IPS DF 19.7 (cell line): ENCODE results near the gene SLC1A3.

ENCODE experiments used
- DNase-seq: peaks from one replicate; pipeline ENCODE4 v3.0.0-alpha.2; 2013; ENCODE audit warnings: low read depth, low spot score

The SLC1A3 gene

DNA sequence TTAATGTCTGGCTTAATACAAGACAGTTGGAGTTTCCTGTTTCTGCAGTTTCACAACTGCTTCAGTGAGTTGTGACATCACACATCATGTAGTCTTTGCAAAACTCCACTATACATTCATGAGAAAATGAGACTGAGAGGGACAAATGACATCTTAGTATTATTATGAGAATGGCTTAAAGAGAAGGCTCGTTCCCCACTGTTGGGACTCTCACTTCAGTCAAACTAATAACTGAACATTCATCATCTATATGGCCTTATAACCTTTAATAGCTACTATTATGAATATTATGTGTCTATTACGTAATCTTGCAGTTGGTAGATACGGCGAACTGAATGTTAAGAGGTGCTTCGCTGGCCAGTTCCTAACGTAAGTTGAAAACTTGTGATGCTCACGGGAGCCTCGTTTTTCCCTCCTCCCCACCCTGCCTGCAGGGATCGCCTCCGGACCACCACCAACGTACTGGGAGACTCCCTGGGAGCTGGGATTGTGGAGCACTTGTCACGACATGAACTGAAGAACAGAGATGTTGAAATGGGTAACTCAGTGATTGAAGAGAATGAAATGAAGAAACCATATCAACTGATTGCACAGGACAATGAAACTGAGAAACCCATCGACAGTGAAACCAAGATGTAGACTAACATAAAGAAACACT lies 79.4 kb downstream of the SLC1A3 start:
- no peak for DNase-seq

DNA sequence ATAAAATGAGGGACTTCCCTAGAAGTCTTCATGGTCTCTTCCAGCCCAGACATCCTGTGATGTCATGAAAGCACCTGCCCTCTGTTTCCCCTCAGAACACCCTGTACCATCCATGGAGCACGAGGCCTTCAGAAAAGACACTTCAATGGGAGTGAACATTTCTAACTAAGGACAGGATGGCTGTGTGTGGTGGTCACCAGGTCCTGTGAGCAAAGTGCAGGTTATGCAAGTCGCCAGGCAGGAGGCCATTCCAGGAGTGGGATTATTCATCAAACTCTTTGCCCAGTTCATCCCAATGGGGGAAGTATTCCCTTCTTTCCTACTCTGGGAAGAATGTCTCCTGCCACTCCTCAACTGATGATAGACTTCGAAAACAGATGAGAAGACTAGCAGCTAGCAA lies 80.5 kb downstream of the SLC1A3 start:
- no peak for DNase-seq

DNA sequence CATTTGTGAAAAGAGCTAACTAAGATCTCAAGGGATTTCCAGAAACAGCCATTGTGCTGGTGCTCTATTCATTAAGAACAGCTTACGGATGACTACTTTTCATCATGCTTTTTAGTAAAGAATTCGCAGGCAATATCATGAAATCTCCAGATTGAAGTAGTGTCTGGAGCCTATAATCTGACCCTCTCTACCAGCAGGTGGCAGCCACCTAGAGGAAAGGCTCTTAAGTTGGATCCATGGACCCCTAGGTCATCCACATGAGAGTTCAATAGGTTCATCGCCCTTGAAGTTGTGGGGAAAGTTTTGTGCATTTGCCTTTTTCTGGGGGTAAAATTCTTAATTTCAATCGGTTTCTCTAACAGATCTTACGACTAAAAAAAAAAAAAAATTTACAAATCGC lies 82.3 kb downstream of the SLC1A3 start:
- DNase-seq = no peak

DNA sequence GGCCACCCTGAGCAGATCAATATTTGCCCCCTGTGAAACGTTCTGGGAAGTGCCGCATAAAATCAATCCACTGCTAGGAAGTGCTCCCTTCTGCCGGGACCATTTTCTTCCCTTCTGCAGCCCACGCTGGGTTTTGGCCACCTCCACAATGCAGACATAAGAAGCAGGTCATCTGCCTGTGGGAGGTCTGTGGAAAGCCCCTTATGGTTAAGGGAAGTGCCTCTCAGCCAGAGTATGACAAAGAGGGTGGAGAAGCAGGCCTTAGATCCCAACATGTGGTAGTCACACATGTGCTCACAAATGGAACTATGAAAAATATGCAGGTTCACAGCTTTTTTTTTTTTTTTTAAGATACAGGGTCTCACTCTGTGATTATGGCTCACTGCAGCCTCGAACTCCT lies 82.8 kb downstream of the SLC1A3 start:
- DNase-seq = no peak

DNA sequence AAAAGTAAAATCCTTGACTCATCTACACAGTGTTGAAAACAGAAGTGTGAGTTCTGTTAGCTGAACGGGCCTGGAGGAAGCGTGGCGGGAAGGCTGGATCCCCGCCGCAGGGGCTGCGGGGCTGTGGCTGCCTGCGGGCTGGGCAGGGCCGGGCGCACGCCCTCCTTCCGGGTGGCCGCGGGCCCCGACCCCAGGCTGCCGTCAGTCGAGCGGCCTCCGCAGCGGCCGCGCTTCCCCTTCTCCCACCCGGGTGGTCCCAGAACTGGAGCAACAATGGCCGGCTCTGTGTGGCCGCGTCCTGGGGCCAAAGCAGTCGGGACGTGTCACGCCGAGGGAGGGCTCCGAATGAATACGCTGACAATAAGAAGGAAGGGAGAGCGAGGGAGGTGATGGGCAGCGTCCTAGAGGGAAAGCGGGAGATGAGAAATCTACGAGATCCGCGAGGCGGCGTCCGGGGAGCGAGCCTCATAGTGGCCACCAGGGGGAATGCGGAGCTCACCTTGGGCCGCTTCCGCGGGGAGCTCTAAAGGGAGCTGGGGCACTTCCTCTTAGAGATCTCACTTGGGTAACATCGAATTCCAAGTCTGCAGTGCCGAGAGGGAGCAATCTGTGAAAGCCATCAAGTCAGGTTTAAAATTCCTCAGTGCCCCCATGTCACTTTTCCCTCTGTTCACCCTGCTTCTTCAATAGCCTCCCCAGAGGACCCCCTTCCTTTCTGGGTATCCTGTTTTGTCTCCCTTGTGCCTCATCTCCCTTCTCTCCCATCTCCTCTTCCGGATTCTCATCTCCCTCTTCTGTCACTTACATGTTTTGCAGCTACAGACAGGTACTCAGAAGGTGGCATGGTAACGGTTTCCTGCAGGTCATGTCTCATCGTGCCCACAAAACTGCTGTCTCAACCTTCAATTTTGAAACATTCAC lies 83.9 kb downstream of the SLC1A3 start:
- peak; percentile 72 for DNase-seq

DNA sequence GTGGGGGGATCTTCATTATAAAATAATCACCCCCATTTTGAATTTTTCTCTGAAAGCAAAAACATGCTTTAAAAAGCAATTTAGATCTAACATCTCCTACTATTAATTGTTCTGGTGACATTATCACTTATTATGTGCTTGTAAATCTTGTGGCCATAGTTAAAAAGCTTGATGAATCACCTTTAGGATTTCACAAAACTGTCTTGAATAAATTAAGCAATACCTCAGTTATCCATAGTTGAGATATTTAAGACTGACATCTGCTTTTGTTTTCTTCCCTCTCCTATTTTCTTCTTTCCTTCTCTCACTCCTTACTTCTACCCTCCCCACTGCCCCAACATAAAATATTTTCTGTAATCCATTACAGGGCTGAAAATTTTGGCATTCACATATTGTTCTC lies 84.8 kb downstream of the SLC1A3 start:
- no peak for DNase-seq

DNA sequence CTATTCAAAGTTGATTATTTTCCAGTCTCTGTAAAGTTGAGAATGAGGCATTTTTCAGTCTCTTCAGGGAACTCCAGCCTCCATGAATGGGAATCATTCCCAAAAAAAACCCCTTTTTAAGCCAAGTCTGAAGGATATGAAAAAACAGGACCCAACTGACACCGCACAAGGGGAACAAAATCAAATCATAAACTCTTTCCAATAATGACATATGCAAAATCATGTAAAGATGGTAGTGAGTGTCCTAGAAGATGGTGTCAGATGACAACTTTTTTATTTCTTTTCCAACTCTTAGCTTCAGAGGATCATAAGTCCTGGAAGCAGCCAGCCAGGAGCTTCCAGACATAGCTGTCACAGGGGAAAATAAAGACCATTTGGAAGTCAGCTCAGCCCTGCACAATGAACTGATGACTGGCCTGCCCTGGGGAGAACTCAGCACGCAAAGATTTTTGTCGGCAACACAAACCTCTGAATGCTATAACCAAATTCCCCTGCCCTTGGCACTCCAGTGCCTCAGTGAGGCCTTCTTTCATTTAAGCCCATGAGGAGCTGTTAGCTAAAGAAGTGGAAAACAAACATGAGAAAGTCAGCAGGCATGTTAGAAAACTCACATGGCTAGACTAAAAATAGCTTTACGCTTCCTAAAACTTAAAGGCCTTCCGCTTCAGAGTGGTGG lies 85.4 kb downstream of the SLC1A3 start:
- no peak for DNase-seq

DNA sequence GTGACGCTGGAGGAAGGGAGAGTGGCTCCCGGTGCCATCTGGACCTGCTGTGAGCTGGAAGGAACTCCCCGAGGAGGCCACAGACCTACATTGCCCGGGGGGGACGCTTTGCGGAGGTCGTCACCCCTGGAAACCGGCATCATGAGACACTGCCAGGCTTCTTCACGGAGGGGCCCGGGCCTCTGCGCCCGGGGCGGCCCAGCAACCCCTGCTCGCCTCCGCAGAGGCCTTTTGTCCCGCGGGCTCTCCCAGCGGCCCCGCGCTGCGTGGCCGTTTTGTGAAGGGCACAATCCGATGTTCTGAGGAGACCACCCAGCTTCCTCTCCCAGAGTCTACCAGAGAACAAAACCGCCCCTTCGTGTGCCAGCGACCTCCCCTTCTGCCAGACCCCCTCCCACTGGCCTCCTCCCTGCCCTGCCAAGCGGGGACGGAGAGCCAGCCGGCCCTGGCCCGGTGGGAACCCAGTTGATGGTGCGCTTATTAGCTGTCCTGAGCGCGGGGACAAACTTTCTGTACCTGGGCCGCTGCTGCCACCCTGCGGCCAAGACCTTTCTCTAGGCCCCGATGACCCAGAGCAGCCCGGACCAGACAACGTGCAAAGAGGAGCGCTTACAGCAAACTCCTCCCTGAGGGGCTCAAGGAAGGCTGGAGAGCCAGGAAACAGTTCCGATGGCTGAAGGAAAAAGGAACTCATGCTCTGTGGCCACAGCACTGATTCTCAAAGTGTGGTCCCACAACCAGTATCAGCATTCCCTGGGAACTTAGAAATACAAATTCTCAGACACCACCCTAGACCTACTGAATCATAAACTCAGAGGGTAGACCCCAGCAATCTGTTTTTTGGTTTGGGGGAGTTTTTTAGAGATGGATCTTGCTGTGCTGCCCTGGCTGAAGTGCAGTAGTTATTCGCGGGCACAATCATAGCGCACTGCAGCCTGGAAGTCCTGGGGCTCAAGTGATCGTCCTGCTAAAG lies 86.7 kb downstream of the SLC1A3 start:
- no peak for DNase-seq

DNA sequence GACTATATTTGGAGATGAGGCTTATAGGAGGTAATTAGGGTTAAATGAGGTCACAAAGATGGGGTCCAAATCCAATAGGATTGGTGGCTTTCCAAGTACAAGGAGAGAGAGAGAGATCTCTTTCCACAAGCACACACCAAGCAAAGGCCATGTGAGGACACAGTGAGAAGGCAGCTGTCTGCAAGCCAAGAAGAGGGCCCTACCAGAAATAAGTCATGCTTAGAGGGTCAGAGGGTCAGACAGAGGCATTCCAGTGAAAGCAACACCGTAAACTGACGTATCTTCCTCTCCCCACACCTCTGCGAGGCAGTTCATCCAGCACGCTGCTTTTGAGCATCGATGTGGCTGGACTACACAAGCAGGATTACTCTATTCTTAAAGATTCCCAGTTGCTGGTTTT lies 87.9 kb downstream of the SLC1A3 start:
- no peak for DNase-seq

DNA sequence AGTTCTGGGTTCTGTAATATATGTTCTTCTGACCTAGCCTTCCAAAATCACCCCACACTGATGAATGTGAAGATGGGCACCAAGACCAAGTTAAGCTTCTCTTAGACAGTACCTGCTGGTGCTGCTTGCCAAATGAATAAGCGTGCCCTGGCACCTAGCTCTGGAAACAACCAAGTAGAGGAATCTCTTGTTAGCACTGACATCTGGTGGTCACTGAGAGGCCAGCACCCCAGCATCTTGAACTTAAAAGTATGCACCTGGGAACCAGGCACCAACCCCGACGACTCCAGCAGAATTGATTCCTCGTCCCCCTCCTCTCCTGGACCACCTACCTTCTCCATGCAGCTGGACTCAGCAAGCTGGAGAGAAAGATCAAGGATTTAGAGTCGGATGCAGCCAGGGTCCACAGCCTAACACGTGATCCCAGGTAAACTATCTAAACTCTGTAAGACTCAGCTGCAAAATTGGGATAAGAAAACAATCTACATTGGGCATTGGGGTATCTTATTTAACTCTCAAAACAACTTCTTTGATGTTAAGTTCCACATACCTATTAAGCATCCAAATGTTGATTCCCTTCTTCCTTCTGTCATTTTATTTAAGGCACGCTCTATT lies 89.8 kb downstream of the SLC1A3 start:
- no peak for DNase-seq

DNA sequence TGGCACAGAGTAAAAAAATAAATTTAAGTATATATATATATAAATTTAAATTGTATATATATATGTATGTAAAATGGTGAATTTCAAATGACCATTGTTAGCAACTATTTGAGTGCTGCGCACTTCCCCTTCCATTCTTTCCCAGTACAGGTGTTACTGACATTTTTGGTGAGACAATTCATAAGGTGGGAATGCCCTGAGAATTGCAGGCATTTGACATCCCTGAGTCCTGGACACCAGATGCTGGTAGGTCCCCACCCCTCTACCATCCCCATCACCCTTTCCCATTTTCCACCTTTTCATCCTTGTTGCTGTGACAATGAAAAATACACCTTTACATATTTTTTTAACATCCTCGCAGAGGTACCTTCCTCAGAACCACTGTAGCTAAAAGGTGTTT lies 91.6 kb downstream of the SLC1A3 start:
- no peak for DNase-seq

DNA sequence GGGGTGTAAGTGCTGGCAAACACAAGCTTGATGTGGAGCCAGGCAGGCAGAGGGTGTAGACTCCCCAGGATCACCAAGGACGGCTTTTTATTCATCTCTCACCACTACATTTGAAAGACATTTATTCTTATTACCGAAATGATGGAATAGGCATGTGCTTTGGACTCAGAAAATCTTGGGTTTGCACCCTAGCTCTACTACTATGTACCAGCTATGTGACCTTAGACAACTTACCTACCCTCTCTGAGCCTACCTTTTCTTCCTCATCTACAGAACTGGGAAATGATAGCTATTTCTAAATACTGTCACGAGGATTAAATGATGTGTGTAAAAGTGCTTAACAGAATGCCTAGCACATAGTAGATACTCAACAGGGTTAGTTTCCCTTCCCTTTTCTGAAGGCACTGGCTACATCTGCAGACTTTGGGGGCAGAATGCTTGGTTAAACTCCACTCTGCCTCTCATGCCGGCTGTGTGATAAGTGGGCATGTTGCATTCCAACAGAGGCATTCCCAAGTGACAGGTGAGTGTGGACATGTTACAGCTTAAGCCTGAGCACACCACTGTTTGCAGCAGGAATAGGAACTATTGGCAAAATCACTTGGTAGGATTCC lies 94.8 kb downstream of the SLC1A3 start:
- no peak for DNase-seq

DNA sequence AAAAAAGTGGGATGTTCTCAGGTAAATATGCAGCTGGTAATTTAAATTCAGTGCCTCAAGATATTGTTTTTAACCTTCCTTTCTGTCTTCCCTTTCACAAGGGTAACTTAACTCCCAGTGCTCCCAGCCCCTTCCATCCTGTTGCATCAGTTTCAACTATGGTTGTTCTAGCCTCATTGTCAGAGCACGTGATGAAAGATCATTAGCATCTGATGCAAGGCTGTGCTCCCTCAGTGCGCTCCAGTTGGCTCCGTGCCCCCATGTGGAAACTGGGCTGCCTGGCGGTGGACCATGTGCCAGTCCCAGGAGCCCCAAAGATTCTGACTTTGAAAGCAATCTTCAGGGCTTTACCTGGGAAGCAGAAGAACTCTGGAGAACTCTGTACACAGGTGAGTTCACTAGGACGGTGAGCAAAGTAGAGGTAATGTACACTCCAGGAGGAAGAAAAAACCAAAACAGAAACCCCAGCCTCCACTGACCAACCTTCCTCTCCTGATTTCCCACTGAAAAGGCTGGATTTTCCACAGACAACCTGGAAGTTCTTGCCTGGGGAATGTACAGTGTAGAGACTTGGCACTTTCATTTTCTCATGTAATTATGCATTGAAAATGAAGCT lies 96.9 kb downstream of the SLC1A3 start:
- no peak for DNase-seq

DNA sequence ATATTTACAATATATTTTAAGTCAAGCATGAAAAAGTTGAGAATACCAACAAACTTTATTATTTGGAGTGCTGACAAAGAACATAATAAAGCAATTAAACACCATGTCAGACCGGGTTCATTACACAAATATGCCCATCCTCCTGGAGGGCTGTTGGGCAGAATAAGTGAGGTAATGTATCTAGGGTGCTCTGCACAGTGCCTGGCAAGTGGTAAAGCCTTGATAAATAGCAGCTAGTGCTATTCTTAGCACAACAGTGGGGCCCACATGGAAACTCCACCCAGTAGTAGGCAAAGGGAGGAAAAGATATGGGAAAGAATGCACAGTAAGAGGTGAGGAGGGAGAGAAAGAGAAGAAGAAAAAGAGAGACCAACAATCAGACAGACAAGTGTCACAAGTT lies 97.7 kb downstream of the SLC1A3 start:
- no peak for DNase-seq

DNA sequence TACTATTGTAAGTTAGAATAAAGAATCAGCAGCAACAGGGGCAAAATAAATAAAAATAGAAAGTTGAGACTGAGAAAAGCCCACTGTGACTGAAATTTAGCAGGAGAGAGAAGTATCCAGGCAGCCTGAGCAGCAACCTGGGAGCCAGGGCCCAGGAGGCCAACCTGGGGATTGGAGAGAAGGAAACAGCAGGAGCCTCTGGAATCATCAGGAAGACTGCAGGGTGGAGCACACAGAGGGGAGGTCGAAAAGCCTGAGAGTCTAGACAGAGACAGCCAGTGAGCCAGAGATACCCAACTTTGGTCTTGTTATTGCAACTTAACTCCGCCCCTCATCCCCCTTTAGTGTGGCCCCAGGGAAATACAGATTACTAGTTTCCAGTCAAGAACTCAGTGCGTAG lies 98.6 kb downstream of the SLC1A3 start:
- no peak for DNase-seq

DNA sequence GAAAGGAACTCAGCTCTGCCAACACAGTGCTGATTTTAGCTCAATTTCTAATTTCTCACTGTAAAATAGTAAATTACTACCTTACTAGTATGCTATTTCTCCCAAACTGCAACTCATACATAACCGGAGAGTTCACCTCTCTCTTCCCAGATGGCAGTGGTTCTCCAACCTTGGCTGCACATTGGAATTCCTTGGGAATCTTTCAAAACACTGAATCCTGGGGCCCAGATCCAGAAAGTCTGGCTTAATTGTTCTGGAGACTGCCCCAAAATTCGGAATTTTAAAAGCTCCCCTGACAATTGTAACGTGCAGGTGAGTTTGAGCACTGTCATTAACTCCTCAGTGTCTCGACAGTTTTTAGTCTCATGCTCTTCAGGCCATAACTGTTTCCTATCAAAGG lies 100.3 kb downstream of the SLC1A3 start:
- no peak for DNase-seq

DNA sequence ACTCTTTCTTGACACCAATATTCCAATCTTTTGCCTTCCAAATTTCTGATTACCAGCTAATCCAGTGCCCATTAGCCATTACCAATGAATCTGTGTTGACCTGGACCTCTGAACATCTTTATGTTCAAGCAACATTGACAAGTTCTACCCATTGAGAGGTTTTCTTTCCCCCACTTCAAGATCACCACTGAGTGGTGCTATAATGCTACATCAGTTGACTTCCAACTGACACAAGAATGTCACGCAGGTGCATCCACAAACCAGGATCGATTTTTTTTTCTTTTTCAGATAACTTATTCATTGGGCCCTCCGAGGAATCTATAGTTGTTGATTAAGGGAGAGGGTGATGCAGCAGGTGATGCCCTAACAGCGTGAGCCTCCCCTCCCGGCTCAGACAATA lies 102.6 kb downstream of the SLC1A3 start:
- DNase-seq = no peak

DNA sequence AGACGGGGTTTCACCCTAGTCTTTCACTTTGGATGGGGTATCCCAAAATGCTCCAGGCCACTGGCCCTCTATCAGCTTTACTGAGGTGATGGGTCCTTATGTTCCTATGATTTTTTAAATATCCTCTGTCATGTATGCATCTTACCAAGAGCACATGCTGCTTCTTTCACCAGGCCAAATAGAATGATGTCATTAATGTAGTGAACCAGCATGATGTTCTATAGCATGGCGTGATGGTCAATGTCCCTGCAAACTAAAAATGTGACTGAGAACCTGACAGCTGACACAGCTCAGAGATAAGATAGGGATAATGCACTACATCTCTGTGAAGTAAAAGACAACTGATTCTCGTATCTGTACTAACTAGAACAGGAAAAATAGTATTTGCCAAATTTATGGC lies 103.6 kb downstream of the SLC1A3 start:
- no peak for DNase-seq

DNA sequence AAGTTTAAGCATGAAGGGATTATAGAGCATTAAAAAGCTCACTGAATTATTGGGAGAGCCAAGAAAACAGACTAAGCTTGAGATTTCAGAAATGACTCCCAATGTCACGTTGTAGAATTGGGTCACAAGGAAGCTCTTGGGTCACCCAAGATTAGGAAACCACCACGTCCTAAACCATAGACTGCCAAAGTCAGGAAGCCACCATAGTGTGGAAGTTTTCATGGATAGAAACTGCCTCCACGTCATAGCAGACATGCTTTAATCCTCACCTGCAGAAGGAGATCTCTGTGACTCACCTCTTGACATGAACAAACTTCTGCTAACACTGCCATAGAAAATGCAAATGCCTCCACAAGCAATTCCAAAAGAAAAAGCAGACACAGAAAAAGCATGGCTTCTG lies 106.3 kb downstream of the SLC1A3 start:
- no peak for DNase-seq

DNA sequence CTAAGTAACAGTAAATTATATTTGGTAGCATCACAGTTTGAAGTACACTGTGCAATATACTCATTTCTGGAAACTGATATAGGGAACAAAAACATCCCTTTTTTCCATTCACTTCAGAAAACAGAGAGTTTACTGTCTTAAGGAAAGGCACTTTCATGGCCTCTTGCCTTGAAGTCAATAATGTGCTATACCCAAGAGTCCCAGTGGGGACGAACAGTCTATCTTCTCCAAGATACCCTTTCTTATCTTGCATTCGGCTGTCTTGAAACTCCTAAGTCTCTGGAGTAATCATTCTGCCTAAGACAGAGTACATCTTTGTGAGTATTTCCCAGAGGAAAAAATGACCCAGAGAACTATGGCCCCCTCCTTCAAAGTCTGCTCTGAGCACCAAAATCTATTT lies 107.1 kb downstream of the SLC1A3 start:
- DNase-seq = no peak
